Activated T-helper 1 cell treated with anti-CD3 and anti-CD28 coated beads, Interleukin-2, amount 50 U/mL, for 16 hours (primary cell): Measurements from ENCODE around the gene SMARCAL1.

Experiments used
- DNase-seq, 2 donors: peaks; one replicate each; pipeline ENCODE4 v3.0.0-alpha.2; 2020; ENCODE audit warnings: low read depth in 1 of 2, low spot score in 1 of 2

Gene SMARCAL1

GRCh38 chr2:216426938-216427337 lies 14.7 kb downstream of the SMARCAL1 start:
- DNase-seq: no peak

GRCh38 chr2:216428618-216429350 lies 16.5 kb downstream of the SMARCAL1 start:
- no peak for DNase-seq

DNA sequence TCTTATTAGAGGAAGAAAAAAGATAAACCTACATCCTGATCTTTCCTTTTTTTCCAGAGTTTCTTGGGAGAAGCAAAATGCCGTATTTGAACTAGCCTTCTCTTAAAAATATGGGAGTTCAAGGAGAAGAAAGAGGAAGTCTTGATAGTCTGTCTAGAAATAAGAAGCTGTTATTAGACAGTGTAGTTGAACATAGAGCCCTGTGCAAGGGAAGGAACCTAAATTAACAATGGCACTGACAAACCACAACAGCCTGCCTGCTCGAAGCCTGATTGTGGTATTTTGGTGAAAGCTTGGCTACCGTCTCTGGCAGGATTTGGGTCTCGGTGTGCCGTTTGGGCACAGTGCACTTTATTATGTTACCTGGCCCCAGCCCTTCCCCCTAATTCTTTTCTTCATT lies 17.1 kb downstream of the SMARCAL1 start:
- no peak for DNase-seq

DNA sequence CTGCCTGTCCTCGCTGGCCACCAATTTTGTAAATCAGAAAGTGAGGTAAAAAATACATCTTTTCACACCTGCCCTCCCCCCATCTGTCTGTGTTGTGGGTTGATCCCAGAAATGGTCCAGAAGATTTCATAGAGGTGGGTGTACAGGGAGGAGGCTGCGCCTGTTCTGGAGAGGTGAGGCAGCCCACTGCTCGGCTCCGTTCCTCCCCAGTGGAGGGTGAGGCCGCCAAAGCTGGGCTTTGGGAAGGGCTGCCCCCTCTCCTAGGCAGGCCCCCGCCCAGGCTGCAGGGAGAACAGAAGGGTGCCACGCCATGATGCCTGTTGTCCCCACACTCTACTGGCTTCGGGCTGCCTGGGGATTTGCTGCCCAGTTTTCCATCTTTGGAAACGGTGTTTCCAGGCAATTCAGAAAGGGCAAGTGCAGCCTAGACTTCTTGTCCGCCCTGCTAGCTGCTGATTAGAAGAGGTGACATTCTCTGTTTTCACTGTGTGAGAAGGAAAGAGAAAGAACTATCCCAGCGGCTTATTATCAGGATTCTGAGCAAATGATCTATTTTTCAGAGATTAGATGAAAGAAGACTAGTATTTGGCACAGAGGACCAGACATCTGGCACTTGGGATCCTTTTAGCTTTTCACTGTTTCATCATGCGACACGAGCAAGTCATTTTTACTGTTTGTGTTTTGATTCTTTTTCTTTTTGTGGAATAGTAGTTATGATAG lies 18.7 kb downstream of the SMARCAL1 start:
- DNase-seq: no peak

- DNase-seq: no peak
Observed at GRCh38 chr2:216431531-216431856, 19.2 kb downstream of the SMARCAL1 start.

- DNase-seq: no peak
Observed at GRCh38 chr2:216436383-216436782, 24.1 kb downstream of the SMARCAL1 start.

DNA sequence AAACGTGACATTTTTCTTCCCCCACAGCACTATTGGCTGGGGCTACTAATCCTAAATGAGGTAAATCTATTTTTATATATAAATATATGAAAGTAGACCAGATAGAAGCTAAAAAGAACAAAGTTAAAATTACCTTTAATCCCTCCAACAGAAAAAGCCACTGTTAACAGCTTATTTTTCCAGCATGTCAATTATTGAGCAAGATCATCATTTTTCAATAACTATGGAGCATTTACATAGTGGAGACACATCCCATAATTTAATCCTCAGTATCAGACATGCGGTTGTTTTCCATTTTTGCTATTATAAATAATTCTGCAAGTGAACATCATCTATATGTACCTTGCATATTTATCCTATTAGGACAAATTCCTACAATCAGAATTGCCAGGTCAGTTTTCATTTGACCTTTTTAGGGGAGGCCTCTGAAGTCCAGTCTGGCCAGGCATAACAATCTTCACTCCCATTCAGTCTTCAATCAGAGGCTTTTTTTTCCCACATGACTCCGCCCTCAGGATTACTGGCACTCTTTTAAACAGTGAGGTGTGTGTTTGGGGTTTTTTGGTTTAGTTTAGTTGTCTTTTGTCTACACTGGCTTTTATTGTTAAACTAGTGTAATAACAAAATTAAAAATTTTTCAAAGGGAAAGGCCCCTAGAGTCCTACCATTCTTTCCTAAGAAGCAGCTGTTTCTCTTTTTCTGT lies 29.2 kb downstream of the SMARCAL1 start:
- DNase-seq: no peak

GRCh38 chr2:216445501-216445900 lies 33.2 kb downstream of the SMARCAL1 start:
- DNase-seq: no peak

DNA sequence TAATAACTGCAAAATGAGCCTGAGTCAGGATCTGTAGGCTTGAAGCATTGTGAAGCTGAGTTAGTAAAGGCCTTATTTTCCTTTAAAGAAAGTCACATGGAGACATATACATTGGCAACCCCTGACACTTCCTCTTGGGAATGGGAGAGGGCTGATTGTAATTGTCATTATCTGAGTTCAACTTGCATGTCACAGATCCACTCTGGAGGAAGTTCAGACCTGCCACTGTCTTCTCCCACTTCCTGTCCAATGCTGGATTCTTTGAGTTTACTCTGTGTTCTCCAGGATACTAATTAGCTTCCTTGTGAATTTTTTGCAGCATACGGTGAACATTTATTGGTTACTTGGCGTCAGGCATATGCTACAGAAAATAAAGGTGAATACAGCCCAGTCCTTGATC lies 34.1 kb downstream of the SMARCAL1 start:
- no peak for DNase-seq

- DNase-seq: no peak
Observed at GRCh38 chr2:216447293-216447692, 35.0 kb downstream of the SMARCAL1 start.

GRCh38 chr2:216448829-216449228 lies 36.5 kb downstream of the SMARCAL1 start:
- no peak for DNase-seq

DNA sequence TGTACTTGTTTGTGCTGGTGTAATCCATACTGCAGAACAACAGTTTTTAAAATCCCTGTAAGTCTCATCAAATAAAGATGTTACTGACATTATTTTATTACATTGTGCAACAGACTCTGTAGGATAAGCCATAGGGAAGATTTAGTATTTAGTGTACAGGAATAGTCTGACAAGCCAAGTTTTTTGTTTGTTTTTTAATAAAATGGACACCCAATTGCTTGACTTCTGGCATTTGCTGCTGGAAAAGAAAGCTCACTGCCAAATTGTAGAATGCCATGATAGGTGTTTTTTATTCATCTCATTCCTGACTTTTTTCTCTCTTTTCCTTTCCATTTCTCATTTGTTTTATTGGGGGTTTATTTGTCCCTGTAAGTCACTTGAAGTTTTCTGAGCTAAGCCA lies 38.1 kb downstream of the SMARCAL1 start:
- no peak for DNase-seq

- no peak for DNase-seq
Observed at GRCh38 chr2:216450784-216451183, 38.5 kb downstream of the SMARCAL1 start.

DNA sequence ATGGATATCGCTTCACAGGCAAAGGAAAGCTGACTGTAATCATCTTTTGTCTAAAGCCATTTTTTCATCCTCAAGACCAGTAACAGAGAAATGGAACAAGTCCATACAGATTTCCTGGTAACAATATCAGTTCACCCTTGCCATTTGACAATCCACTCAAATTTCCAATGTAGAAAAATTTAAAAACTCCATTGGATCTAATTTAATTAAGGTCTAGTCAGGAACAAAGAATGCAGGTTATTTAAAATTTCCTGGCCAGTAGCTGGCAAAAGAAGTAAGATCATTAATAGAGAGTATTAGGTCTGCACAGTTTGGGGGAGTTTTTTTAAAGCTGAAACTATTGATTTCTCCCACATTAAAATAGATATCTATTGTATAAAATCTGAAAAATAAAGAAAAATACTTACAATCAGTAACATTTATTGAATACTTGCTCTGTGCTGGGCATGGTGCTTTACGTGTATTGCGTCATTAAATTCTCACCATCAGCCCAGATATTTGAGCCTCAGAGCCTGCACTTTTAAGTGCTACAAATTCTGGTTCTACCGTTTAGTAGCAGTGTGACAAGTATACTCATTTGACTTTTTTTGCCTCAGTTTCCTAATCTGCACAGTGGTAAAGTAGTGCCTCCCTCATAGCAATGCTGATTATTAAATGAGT lies 41.8 kb downstream of the SMARCAL1 start:
- DNase-seq: no peak

DNA sequence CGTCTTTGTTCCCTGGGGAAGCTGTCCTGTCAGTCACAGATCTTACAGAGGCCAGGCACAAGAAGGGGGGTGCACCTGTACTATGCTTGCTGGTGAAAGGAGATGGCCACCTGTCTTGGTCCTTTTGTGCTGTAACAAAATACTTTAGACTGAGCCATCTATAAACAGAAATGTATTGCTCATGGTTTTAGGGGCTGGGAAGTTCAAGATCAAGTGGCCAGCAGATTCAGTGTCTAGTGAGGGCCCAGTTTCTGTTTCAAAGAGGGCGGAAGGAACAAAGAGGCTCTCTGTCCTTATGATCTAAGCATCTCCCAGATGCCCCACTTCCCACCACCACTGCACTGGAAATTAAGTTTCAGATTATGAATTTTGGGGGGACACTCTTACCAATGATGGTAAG lies 50.9 kb downstream of the SMARCAL1 start:
- DNase-seq: no peak

DNA sequence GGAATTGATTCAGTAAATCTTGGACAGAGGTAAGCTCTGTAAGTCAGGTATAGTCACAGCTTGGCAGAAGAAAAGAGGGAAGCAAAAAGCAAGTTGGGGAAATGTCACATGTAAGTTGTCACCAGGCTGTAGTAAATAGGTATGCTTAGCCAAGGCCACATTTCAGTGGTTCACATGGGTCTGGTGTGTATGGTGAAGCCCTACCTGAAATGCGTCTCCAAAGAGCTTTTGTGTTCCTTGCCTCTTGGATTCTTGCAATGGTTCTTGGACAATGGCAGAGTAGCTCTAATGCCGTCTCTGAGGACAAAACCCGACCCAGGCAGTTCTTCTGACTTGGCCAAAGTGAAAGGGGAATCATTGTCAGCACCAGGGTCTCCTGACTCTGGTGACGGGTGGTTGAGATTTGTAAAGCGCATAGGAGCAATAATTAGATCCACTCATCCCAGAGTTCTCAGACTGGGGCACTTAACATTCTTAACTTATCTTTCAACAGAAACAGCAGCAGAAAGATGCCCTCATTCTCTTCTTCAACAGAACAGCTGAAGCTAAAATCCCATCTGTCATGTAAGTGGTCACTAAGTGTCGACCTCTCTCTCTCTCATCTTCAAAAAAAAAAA lies 51.9 kb downstream of the SMARCAL1 start:
- DNase-seq: no peak

DNA sequence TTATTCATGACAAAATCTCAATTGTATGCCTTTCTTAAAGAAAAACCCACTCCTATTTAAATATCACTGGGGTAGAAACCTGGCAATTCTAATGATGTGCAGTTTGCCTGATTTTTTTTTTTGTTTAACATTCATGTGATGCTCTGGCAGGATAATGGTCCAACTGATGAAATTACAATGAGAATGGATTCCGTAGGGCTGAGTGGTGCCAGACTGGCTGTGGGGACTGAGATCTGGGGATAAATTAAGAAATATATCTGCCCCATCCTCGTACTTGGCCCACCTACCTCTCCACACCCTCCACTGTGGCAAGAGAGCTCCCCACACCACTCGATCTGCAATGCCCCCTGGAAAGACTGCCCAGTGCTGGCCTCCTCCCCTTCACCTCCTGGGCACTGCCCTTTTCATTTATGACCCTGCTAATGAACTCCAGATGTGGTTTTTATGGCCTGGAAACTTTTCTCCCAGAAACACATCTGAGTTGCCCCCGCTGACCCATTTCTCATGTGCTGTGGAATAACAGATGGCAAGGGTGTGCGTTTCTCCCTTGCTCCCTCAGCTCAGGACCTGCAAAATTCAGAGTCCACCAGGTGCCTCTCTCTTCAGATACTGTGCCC lies 53.4 kb downstream of the SMARCAL1 start:
- DNase-seq: no peak

GRCh38 chr2:216467845-216468244 lies 55.6 kb downstream of the SMARCAL1 start:
- DNase-seq: no peak

DNA sequence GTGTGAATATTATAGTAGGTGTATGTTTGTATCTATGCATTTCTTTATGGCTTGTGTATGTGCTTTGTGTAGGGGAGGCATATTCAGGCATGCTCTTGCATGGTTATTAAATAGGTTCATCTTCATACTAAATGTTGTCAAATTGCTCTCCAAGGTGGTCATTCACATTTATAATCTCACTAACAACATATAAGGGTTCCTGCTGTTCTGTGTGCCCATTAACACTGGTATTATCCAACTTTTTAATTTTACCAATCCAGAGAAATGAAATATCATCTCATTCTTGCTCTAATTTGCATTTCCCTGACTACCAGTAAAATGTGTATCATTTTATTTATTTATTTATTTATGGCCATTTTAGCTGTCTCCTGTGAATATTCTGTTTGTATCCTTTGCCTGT lies 57.4 kb downstream of the SMARCAL1 start:
- no peak for DNase-seq

GRCh38 chr2:216473187-216473586 lies 60.9 kb downstream of the SMARCAL1 start:
- DNase-seq: no peak
